ENCODE measurements around the gene GPRIN3.

The GPRIN3 gene

DNA sequence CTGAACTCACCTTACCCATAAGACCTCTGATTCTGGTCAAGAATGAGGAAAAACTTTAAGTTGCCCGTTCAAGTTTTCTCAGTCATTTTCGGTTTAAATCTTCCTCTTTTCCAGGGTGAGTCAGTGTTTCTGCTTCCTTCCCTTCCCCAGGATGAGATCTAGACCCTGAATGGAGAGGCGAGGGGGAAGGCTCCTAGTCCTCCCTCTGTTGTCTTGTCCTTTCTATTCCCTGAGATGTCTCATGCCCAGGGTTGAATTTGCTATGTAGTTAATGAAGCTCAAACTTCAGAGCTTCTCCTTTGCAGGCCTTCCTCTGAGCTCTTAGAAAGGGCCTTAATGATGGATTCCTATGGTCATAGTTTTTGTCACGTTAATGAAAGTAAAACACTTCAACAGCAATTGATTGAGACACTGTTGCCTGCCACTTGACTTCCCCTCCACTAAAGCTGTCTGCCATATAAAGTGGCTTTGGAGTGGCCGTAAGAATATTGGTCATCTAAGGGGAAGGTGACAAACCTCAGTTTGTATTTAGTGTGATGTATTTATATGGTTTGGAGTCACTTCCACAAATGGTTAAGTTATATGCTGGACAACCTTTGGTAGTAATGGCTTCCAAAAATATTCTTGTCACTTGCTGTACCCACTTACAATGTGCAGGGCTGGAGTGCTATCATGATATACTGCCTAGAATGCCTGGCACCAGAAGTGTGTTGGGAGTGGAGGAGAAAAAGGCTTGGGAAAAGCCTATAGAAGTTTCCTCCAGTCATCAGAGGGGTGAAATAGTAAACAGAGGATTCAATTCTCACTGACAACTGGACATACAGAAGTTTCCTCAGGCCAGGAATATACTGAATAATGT is 24.3 kb upstream of the GPRIN3 start:
- H3K4me3 ChIP-seq (ENCODE audit: low read depth, low read length) = no peak overlapping the region
- DNase-seq (ENCODE audit: low read depth) = no peak
- TF ChIP-seq, protein P1, sequence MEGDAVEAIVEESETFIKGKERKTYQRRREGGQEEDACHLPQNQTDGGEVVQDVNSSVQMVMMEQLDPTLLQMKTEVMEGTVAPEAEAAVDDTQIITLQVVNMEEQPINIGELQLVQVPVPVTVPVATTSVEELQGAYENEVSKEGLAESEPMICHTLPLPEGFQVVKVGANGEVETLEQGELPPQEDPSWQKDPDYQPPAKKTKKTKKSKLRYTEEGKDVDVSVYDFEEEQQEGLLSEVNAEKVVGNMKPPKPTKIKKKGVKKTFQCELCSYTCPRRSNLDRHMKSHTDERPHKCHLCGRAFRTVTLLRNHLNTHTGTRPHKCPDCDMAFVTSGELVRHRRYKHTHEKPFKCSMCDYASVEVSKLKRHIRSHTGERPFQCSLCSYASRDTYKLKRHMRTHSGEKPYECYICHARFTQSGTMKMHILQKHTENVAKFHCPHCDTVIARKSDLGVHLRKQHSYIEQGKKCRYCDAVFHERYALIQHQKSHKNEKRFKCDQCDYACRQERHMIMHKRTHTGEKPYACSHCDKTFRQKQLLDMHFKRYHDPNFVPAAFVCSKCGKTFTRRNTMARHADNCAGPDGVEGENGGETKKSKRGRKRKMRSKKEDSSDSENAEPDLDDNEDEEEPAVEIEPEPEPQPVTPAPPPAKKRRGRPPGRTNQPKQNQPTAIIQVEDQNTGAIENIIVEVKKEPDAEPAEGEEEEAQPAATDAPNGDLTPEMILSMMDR (IDR thresholded peaks at IDR 0.05; ENCODE audit: control insufficient read depth, extremely low read depth, insufficient read depth) = no peak

GRCh38 chr4:89331197-89331596 is 23.6 kb upstream of the GPRIN3 start:
- DNase-seq (ENCODE audit: low read depth) = no peak
- TF ChIP-seq, protein P1 (IDR thresholded peaks at IDR 0.05; ENCODE audit: control insufficient read depth, extremely low read depth, insufficient read depth) = no peak
- no peak overlapping the region for H3K4me3 ChIP-seq (ENCODE audit: low read depth, low read length)

DNA sequence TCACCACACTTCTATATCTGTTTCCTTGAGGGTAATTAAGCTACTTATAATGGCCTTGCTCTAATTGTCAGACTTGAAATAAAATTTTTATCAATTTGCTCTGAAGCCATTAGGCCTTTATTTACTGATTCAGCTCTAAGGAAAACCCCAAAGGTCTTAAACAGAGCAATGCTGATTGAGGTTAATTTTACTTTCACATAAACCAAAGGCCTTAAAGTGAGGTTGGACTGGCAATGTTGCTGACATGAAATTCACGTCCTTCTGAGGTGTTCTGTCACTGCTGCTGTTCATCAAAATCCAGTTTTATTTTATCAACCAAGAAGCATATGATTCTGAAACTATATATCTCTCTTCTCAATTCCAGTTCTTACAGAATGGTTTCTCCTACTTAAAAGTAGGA is 21.7 kb upstream of the GPRIN3 start:
- H3K4me3 ChIP-seq (ENCODE audit: low read depth, low read length) = no peak overlapping the region
- no peak for DNase-seq (ENCODE audit: low read depth)
- TF ChIP-seq, protein P1 (IDR thresholded peaks at IDR 0.05; ENCODE audit: control insufficient read depth, extremely low read depth, insufficient read depth) = no peak

DNA sequence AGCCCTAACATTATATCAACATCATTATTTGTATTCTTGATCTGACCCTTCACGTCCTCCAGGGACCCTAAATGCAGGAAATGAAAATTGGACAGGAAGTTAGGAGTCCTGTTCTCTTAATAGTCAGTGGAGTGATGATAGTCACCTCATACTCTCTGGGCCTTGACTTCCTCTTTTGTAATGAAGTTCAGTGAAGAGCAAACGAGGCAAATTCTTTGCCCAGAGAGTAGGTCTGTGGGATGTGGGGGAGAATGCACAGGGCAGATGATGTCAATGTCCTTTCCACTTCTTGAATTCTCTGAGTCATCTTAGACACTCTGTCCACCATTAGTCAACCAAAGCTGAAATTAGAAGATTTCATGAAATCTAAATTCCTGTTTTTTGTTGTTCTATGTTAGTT is 17.1 kb upstream of the GPRIN3 start:
- TF ChIP-seq, protein P1 (IDR thresholded peaks at IDR 0.05; ENCODE audit: control insufficient read depth, extremely low read depth, insufficient read depth) = no peak
- no peak overlapping the region for H3K4me3 ChIP-seq (ENCODE audit: low read depth, low read length)
- no peak for DNase-seq (ENCODE audit: low read depth)

DNA sequence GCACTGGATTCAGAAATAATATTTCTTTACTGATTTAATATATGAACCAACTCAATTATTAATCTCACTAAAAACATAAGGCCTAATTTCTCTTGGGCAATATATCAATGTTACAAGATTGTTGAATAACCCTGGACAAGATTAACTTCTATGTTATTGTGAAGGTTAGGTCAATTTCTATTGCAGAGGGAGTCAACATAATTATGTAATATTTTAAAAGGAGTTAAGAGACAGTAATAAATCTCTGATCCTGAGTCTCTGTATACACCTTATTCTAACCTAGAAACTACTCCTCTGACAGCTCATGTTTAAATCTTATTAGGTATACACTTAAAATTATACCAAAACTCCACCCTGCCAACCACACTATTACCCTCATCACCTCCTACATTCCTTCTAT is 15.1 kb upstream of the GPRIN3 start:
- no peak for DNase-seq (ENCODE audit: low read depth)
- no peak overlapping the region for H3K4me3 ChIP-seq (ENCODE audit: low read depth, low read length)
- TF ChIP-seq, protein P1 (IDR thresholded peaks at IDR 0.05; ENCODE audit: control insufficient read depth, extremely low read depth, insufficient read depth) = no peak

GRCh38 chr4:89319756-89320155 is 12.2 kb upstream of the GPRIN3 start:
- no peak for DNase-seq (ENCODE audit: low read depth)
- no peak overlapping the region for H3K4me3 ChIP-seq (ENCODE audit: low read depth, low read length)
- TF ChIP-seq, protein P1 (IDR thresholded peaks at IDR 0.05; ENCODE audit: control insufficient read depth, extremely low read depth, insufficient read depth) = no peak

DNA sequence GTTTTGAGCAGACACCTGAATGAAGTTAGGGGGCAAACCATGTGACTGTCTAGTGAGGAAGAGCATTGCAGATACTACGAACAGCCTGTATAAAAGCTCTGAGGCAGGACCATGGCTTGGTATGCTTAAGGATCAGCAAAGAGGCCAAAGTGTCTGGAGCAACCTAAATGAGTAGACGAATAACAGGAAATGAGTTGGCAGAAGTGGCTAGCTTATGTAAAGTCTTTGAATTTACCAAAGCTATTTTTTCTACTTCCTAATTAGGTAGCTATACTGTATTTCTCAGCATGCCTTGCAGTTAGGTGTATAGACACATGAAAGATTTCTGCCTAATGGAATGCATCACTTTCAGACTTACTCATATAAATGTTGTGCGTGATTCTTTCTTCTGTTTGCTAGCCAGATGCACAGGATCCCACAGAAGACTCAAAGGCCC is 9.3 kb upstream of the GPRIN3 start:
- no peak for DNase-seq (ENCODE audit: low read depth)
- H3K4me3 ChIP-seq (ENCODE audit: low read depth, low read length) = no peak overlapping the region
- TF ChIP-seq, protein P1 (IDR thresholded peaks at IDR 0.05; ENCODE audit: control insufficient read depth, extremely low read depth, insufficient read depth) = no peak

Data from LNCaP clone FGC (cell line).